ENCODE data around the gene IL17B. TPM values are rescaled to one million over a fixed set of nuclear protein-coding genes. Genes with fewer than 3 reads are reported as not detected.

IL17B gene
- total and polyA plus RNA-seq, 2 of the 13 experiments (the other 11 are each of a cell fraction or from before 2014, with no cell fraction given): 0.29 to 2.6 TPM

DNA sequence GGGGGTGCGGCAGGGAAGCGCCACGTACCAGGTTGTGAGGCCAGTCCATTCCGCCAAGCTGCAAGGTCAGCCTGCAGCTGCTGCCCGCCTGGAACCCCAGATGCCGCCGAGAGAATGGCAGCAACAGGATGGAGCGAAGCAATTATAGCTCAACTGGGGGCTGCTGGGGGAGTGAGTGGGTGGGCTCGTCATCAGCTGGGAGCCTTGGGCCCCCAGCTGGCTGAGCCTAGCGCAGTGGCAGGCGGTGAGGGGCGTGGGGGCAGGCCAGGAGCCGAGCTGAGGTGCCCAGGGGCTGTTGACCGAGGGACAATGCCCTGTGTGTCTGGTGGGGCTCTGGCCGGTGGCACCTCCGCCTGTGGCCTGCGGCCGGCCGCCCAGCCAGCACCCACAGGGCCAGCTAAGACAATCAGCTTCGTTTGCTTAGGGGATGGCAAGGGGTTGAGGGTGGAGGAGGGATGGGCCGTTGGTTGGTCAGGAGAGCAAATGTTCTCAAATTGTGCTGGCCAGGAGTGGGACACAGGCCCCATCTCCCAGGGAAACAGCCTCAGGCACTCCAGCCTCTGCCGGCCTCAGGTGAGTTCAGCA lies at the start of gene IL17B (continued):
- no peak for TF ChIP-seq NFATC3 (CRISPR knock-in tag; IDR thresholded peaks at IDR 0.05)
- TF ChIP-seq, protein P1, sequence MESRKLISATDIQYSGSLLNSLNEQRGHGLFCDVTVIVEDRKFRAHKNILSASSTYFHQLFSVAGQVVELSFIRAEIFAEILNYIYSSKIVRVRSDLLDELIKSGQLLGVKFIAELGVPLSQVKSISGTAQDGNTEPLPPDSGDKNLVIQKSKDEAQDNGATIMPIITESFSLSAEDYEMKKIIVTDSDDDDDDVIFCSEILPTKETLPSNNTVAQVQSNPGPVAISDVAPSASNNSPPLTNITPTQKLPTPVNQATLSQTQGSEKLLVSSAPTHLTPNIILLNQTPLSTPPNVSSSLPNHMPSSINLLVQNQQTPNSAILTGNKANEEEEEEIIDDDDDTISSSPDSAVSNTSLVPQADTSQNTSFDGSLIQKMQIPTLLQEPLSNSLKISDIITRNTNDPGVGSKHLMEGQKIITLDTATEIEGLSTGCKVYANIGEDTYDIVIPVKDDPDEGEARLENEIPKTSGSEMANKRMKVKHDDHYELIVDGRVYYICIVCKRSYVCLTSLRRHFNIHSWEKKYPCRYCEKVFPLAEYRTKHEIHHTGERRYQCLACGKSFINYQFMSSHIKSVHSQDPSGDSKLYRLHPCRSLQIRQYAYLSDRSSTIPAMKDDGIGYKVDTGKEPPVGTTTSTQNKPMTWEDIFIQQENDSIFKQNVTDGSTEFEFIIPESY (CRISPR knock-in tag; IDR thresholded peaks at IDR 0.05): peak; percentile 93
- 0 out of 2 replicates have a peak, but pooled peaks have one; percentile 34 for TF ChIP-seq ZBTB20 (CRISPR knock-in tag; IDR thresholded peaks at IDR 0.05; ENCODE audit: borderline replicate concordance, low read depth)
- TF ChIP-seq ZNF335 (CRISPR knock-in tag; IDR thresholded peaks at IDR 0.05): no peak
- no peak for TF ChIP-seq ZNF446 (CRISPR knock-in tag; IDR thresholded peaks at IDR 0.05)
- no peak for TF ChIP-seq TARDBP (CRISPR knock-in tag; IDR thresholded peaks at IDR 0.05)
- TF ChIP-seq, protein P2, sequence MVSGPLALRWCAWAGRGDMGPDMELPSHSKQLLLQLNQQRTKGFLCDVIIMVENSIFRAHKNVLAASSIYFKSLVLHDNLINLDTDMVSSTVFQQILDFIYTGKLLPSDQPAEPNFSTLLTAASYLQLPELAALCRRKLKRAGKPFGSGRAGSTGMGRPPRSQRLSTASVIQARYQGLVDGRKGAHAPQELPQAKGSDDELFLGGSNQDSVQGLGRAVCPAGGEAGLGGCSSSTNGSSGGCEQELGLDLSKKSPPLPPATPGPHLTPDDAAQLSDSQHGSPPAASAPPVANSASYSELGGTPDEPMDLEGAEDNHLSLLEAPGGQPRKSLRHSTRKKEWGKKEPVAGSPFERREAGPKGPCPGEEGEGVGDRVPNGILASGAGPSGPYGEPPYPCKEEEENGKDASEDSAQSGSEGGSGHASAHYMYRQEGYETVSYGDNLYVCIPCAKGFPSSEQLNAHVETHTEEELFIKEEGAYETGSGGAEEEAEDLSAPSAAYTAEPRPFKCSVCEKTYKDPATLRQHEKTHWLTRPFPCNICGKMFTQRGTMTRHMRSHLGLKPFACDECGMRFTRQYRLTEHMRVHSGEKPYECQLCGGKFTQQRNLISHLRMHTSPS (CRISPR knock-in tag; IDR thresholded peaks at IDR 0.05; ENCODE audit: low read depth): peak; percentile 81; the same call in 1 of the 2 replicates
- TF ChIP-seq ZNF556 (CRISPR knock-in tag; IDR thresholded peaks at IDR 0.05; ENCODE audit: borderline replicate concordance): 0 out of 2 replicates have a peak, but pooled peaks have one; percentile 25

DNA sequence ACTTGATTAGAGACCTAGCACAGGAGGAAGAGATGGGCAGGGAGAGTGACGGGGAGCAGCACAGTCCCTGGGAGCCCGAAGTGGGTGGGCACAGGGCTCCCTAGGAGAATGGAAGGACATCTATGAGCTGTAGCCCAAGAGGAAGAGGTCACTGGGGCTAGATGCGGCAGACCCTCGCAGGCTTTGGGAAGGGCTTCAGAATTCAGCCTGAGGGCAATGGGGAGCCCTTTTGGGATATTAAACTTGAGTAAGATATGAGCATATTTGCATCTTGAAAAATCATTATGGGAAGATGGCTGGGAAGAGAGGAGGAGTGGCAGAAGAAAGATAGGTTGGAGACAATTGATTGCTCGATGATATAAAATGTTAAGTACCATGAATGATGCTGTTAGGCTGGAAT lies 48.9 kb upstream of the IL17B start:
- H3K9ac ChIP-seq (ENCODE audit: insufficient read depth, low read depth, low read length): no peak overlapping the region
- no peak overlapping the region for H3K4me3 ChIP-seq (replicated peaks in 1 of 3; ENCODE audit: insufficient read depth in 1 of 3, low read depth in 2 of 3, low read length in 3 of 3)
- H3K79me2 ChIP-seq (ENCODE audit: insufficient read depth, low read length): no peaks in the 10 kb centered on the region
- no TSS peak for BruUV-seq (replicated peaks)
- no peaks in the 10 kb centered on the region for H4K20me1 ChIP-seq (ENCODE audit: insufficient read depth, low read length)
- H3K4me2 ChIP-seq (ENCODE audit: low read depth, low read length): no peak overlapping the region
- CTCF ChIA-PET (ENCODE audit: low intra/inter-chr PET ratio, low total read pairs): no interaction called here
- FAIRE-seq (no peak), DNase-seq (ENCODE audit: low spot score) (no peak), ATAC-seq (no peak)
- H3K36me3 ChIP-seq (replicated peaks in 1 of 2; ENCODE audit: control insufficient read depth in 1 of 2, insufficient read depth in 2 of 2, low read length in 2 of 2): no peaks in the 10 kb centered on the region
- no peak overlapping the region for H2AFZ ChIP-seq (ENCODE audit: low read length)
- H3K27ac ChIP-seq (ENCODE audit: extremely low read length, insufficient read depth, low read length): no peak overlapping the region
- WGBS (ENCODE audit: low lambda C conversion rate): 81% methylated on average over 5 of the region's 5 CpGs
- POLR2A ChIA-PET: interaction anchor here (1.7 kb wide), 1 partner anchor 83 kb away, joined by 4 read pairs; the partner anchor contains the start of gene GRPEL2
- H3K9me3 ChIP-seq (ENCODE audit: low read length): no peaks in the 10 kb centered on the region
- in situ Hi-C loops (cut with HindIII; ENCODE audit: extremely low pct_ligation_motif_present, low pct_unique_long_range_greater_than_20kb): no loop called here
- H3K4me1 ChIP-seq (ENCODE audit: insufficient read depth, low read length): peaks cover 77% of the 10 kb centered on the region
- intact Hi-C loops (cut with micrococcal nuclease; ENCODE audit: unreplicated experiment): no loop called here
- H3K27me3 ChIP-seq (ENCODE audit: control insufficient read depth in 1 of 2, insufficient read depth in 2 of 2, low read length in 2 of 2): no peaks in the 10 kb centered on the region
- no peak for TF ChIP-seq MIXL1 (CRISPR knock-in tag; IDR thresholded peaks at IDR 0.05)
- TF ChIP-seq SIX4 (CRISPR knock-in tag; IDR thresholded peaks at IDR 0.05): no peak
- TF ChIP-seq RARA (CRISPR knock-in tag; IDR thresholded peaks at IDR 0.05): no peak
- no peak for TF ChIP-seq BRD4 (CRISPR knock-in tag; IDR thresholded peaks at IDR 0.05)
- TF ChIP-seq KLF15 (CRISPR knock-in tag; IDR thresholded peaks at IDR 0.05; ENCODE audit: borderline replicate concordance): no peak
- TF ChIP-seq, protein P3, sequence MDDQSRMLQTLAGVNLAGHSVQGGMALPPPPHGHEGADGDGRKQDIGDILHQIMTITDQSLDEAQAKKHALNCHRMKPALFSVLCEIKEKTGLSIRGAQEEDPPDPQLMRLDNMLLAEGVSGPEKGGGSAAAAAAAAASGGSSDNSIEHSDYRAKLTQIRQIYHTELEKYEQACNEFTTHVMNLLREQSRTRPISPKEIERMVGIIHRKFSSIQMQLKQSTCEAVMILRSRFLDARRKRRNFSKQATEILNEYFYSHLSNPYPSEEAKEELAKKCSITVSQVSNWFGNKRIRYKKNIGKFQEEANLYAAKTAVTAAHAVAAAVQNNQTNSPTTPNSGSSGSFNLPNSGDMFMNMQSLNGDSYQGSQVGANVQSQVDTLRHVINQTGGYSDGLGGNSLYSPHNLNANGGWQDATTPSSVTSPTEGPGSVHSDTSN (CRISPR knock-in tag; IDR thresholded peaks at IDR 0.05; ENCODE audit: borderline replicate concordance): no peak
- no peak for TF ChIP-seq FOSL1 (CRISPR knock-in tag; IDR thresholded peaks at IDR 0.05; ENCODE audit: borderline replicate concordance)
- TF ChIP-seq TCF7L2 (IDR thresholded peaks at IDR 0.05; ENCODE audit: low read depth, low read length): no peak
- TF ChIP-seq NFRKB (IDR thresholded peaks at IDR 0.05): no peak
- TF ChIP-seq, protein P4, sequence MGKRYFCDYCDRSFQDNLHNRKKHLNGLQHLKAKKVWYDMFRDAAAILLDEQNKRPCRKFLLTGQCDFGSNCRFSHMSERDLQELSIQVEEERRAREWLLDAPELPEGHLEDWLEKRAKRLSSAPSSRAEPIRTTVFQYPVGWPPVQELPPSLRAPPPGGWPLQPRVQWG (CRISPR knock-in tag; IDR thresholded peaks at IDR 0.05; ENCODE audit: borderline replicate concordance, low read depth): no peak
- TF ChIP-seq, protein P5, sequence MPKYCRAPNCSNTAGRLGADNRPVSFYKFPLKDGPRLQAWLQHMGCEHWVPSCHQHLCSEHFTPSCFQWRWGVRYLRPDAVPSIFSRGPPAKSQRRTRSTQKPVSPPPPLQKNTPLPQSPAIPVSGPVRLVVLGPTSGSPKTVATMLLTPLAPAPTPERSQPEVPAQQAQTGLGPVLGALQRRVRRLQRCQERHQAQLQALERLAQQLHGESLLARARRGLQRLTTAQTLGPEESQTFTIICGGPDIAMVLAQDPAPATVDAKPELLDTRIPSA (CRISPR knock-in tag; IDR thresholded peaks at IDR 0.05; ENCODE audit: borderline replicate concordance): no peak
